ELR (cell line): ENCODE results near the gene UNC5C.

Experiments
- DNase-seq: peaks from one replicate; pipeline ENCODE4 v3.0.0-alpha.2; 2015; ENCODE audit warnings: low read depth

UNC5C gene

DNA sequence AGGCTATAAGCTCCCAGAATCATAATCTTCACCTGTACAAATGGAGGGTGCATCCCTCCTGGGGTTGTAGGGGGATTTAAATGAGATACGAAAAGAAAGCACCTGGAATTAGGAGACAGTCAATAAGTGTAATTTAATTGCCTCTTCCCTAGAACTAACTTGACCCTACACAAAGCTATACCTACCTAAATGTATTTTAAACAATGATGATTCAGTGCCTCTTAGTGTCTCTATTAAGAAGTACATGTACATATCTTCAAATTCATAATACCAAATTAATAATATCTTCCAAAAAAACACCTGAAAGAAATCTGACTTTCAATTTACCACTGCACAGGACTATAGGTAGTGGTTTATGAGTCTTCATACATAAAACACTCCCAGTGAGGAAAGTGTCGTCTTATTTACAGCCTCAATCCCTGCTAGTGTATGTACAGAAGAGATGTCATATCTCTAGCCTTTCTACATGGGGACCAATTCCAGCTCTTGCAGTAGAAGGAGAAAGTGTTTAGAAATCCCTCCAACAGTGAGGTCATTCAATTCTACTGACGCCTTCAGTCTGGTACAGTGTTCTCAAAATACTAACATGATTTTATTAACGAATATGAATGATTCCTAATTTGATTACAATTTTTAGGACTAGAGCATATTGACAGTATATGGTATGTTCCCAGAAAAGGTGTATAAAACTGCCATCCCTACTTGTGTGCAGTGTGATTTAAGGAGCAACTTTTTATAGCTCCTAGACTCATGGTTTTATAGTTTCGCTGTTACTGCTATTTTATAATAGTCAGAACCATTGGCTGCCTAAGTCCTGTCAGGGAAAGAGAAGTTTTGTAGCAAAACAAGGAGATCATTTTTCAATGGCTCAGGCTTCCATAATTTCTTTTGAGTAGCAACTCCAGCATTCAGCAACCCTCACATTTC is 282.7 kb downstream of the UNC5C start:
- no peak for DNase-seq

DNA sequence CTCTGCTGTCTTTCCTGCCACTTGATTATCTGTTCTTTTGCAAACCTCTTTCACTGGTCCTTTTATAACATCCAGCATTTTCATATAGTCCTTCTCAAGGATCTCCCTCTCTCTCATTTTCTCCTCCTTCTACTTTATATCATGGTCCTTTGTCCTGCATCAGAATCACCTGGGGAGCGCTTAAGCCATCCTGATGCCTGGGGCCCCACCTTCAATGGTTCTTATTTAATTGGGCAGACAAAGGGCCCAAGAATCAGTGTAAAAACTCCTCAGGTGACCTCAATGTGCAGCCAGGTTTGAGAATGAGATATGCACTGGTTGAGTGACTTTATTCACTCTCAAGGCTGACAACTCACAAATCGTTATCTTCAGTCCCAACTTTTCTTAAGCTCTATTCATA is 283.9 kb downstream of the UNC5C start:
- no peak for DNase-seq

- DNase-seq = no peak
Measured at GRCh38 chr4:95263960-95264359, 284.8 kb downstream of the UNC5C start.

GRCh38 chr4:95263391-95263790 is 285.4 kb downstream of the UNC5C start:
- no peak for DNase-seq

- no peak for DNase-seq
Measured at GRCh38 chr4:95256108-95256835, 292.5 kb downstream of the UNC5C start.

- DNase-seq = no peak
Measured at GRCh38 chr4:95255396-95256107, 293.2 kb downstream of the UNC5C start.

DNA sequence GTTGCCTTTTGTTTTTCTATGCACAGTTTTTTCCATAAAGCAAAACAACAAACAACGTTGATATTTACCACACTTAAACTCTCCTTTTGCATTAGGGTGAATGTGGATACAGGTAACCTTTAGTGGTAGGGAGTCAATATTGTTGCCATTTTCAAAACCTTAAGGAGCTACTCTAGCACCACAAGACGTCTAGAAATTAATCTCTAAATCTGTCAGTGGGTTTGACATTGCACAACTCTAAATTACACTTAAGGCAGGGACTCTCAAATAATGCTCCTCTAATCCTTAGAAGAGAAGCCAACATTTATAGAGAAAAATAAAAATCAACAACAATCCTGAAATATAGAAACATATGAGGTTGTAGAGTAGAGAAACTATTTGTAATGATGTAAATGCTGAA is 297.2 kb downstream of the UNC5C start:
- no peak for DNase-seq

- no peak for DNase-seq
Measured at GRCh38 chr4:95250544-95251137, 298.1 kb downstream of the UNC5C start.

DNA sequence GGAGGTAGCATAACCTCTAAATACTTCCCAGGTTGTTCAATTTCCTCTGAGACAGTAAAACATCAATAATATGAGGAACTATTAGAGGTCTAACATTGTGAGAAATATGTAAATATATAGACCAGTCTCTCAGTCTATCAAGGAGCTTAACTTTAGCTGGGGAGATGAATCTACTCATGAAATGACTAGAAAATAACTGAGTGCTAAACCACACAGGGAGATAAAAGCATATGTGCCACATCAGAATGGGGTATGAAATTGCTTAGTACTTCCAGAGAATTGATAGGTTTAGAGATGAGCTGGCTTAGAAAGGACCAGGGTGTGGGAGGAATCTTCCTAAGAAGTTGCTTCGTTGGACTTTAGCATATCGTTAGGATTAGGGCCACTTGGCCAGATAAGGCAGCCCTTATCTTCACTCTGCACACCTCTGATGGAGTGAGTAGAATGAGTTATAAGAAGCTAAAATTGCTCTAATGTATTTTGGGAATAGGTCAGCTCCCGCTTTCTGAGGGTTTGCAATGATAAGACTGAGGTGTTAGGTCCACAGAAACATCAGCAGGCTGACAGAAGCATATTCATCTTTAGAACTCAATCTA is 299.2 kb downstream of the UNC5C start:
- DNase-seq = no peak

DNA sequence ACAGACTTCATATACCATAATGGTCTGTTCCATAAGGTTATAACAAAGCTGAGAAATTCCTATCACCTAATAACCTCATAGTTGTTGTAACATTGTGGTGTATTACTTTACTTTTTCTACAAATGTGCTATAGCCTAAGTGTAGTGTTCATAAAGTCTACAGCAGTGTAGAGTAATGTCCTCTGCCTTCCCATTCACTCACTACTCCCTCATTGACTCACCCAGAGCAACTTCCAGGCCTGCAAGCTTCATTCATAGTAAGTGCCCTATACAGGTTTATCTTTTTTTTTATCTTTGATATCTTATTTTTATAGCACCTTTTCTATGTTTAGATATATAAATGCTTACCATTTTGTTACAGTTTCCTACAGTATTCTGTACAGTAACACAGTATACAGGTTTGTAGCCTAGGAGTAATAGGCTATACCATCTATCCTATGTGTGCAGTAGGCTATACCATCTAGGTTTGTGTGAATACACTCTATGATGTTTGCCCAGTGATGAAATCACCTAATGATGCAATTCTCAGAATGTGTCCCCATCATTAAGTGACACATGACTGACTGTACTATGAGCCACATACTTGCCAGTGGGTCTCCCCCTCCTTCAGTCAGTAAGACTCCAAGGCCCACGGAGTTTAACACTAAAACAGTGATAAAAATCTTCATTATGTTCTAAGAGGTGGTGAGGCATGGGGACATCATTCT is 299.9 kb downstream of the UNC5C start:
- DNase-seq = no peak

DNA sequence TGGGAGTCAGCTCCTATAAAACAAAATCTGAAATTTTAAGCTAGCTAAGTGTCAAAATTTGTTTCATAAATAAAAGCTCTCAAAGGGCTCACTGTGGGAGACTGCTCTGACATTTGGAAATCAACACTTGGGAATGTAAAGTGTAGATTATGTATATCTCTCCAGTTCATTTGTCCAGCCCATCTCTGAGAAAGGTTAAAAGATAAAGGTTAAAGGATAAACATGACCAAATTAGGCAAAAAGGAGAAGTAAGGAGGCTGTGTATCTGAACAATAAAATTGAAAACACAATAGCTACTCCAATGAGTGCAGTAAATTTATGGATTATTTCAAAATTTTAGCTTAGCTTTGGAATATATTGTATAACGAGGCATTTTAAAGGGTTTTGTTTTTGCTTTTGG is 304.9 kb downstream of the UNC5C start:
- no peak for DNase-seq

GRCh38 chr4:95238554-95238953 is 310.2 kb downstream of the UNC5C start:
- DNase-seq = no peak

GRCh38 chr4:95232358-95233156 is 316.2 kb downstream of the UNC5C start:
- DNase-seq = no peak

DNA sequence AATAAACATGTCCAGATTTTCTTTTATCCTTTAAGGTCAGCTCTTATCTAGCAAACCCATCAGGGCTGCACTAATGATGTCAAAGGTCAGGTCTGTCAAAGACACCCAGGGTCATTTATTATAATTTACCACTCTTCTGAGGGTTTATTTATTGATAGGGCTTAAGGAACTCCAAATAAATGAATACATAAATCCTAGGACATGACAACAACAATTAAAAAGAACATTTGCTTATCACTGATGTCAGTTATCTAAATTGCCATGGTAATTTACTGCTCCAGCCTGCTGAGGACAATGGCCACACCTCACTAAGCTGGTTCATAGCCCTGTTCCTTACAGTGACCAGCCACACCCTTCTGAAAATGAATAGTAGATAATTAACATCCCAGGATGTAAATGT is 317.1 kb downstream of the UNC5C start:
- no peak for DNase-seq

- no peak for DNase-seq
Measured at GRCh38 chr4:95225849-95226248, 322.9 kb downstream of the UNC5C start.

GRCh38 chr4:95224402-95224801 is 324.4 kb downstream of the UNC5C start:
- no peak for DNase-seq

GRCh38 chr4:95220205-95221175 is 328.3 kb downstream of the UNC5C start:
- DNase-seq = no peak

- no peak for DNase-seq
Measured at GRCh38 chr4:95219109-95219508, 329.7 kb downstream of the UNC5C start.

DNA sequence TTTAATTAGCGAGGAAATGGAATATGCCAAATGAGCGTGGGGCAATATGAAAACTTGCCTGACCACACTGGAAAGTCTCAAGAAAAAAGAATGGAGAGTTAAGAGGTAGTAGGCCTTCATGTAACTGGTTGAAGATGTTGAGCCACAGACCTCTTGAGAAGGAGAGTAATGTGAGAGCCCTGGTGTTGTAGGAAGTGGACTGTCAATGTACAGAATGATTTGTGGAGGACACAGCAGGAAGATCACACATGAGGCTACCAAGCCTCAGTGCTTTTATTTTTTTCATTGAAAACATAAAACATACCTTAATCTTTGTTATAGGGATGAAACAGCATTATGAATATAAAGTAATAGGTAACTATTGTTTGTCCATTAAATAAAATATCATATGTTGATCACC is 331.6 kb downstream of the UNC5C start:
- DNase-seq = no peak
